Ishikawa (cell line): ENCODE results near the gene LSM7.

Experiments
- CEBPB ChIP-seq: IDR thresholded peaks from 2 replicates; pipeline ENCODE4 v1.6.1; 2012
- CREB1 ChIP-seq: IDR thresholded peaks from 2 replicates; pipeline ENCODE4 v1.6.1; 2012; ENCODE audit warnings: low read depth
- EGR1 ChIP-seq: IDR thresholded peaks from 2 replicates; pipeline ENCODE4 v1.6.1; 2012
- EP300 ChIP-seq: IDR thresholded peaks from 2 replicates; pipeline ENCODE4 v1.6.1; 2012; ENCODE audit warnings: borderline replicate concordance
- FOXM1 ChIP-seq: IDR thresholded peaks from 2 replicates; pipeline ENCODE4 v1.6.1; 2012; ENCODE audit warnings: low read depth, borderline replicate concordance
- NFIC ChIP-seq: IDR thresholded peaks from 2 replicates; pipeline ENCODE4 v1.6.1; 2012
- RAD21 ChIP-seq: IDR thresholded peaks from 2 replicates; pipeline ENCODE4 v1.6.1; 2012; ENCODE audit warnings: low read depth
- TAF1 ChIP-seq: IDR thresholded peaks from 2 replicates; pipeline ENCODE4 v1.6.1; 2012; ENCODE audit warnings: low read depth, mild to moderate bottlenecking
- TCF12 ChIP-seq: IDR thresholded peaks from 2 replicates; pipeline ENCODE4 v1.6.1; 2012; ENCODE audit warnings: low read depth
- TEAD4 ChIP-seq: IDR thresholded peaks from 2 replicates; pipeline ENCODE4 v1.6.1; 2012
- YY1 ChIP-seq: IDR thresholded peaks from 2 replicates; pipeline ENCODE4 v1.6.1; 2012; ENCODE audit warnings: low read depth
- ZBTB7A ChIP-seq: IDR thresholded peaks from 2 replicates; pipeline ENCODE4 v1.6.1; 2012; ENCODE audit warnings: low read depth
- TF ChIP-seq, protein P1 (sequence below): IDR thresholded peaks from 2 replicates; pipeline ENCODE4 v1.6.1; 2012
- TF ChIP-seq, protein P2 (sequence below): IDR thresholded peaks from 2 replicates; pipeline ENCODE4 v1.6.1; 2012
- TF ChIP-seq, protein P3 (sequence below): IDR thresholded peaks from 2 replicates; pipeline ENCODE4 v1.6.1; 2012; ENCODE audit warnings: low read depth, mild to moderate bottlenecking

The LSM7 gene

DNA sequence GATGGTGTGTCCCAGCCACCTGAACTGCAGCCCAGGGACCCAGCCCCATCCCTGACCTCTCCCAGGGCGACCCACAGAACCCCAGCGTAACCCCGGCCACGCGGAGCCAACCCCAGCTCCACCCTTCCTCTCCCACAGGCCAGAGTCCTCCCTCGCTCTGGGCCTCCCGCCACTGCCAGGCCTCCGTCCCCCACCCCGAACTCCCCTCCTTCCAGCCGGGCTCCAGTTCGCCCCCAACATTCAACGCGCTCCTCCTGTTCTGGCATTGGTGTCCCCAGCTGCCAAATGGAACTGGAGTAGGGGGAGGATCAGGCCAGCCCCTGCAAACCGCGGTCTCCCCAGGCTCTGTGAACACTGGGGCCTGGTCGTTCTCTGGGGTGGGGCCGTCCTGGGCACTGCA is 27.9 kb downstream of the LSM7 start:
- no peak for TF ChIP-seq NFIC
- TF ChIP-seq CEBPB = no peak
- TF ChIP-seq TEAD4 = no peak
- no peak for TF ChIP-seq RAD21
- no peak for TF ChIP-seq TAF1
- TF ChIP-seq YY1 = no peak
- no peak for TF ChIP-seq EP300
- no peak for TF ChIP-seq EGR1
- no peak for TF ChIP-seq CREB1
- TF ChIP-seq ZBTB7A = no peak
- TF ChIP-seq, protein P1, sequence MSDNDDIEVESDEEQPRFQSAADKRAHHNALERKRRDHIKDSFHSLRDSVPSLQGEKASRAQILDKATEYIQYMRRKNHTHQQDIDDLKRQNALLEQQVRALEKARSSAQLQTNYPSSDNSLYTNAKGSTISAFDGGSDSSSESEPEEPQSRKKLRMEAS = no peak
- TF ChIP-seq, protein P2, sequence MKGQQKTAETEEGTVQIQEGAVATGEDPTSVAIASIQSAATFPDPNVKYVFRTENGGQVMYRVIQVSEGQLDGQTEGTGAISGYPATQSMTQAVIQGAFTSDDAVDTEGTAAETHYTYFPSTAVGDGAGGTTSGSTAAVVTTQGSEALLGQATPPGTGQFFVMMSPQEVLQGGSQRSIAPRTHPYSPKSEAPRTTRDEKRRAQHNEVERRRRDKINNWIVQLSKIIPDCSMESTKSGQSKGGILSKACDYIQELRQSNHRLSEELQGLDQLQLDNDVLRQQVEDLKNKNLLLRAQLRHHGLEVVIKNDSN = no peak
- TF ChIP-seq FOXM1 = no peak
- TF ChIP-seq, protein P3, sequence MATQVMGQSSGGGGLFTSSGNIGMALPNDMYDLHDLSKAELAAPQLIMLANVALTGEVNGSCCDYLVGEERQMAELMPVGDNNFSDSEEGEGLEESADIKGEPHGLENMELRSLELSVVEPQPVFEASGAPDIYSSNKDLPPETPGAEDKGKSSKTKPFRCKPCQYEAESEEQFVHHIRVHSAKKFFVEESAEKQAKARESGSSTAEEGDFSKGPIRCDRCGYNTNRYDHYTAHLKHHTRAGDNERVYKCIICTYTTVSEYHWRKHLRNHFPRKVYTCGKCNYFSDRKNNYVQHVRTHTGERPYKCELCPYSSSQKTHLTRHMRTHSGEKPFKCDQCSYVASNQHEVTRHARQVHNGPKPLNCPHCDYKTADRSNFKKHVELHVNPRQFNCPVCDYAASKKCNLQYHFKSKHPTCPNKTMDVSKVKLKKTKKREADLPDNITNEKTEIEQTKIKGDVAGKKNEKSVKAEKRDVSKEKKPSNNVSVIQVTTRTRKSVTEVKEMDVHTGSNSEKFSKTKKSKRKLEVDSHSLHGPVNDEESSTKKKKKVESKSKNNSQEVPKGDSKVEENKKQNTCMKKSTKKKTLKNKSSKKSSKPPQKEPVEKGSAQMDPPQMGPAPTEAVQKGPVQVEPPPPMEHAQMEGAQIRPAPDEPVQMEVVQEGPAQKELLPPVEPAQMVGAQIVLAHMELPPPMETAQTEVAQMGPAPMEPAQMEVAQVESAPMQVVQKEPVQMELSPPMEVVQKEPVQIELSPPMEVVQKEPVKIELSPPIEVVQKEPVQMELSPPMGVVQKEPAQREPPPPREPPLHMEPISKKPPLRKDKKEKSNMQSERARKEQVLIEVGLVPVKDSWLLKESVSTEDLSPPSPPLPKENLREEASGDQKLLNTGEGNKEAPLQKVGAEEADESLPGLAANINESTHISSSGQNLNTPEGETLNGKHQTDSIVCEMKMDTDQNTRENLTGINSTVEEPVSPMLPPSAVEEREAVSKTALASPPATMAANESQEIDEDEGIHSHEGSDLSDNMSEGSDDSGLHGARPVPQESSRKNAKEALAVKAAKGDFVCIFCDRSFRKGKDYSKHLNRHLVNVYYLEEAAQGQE = no peak
- TF ChIP-seq TCF12 = no peak

DNA sequence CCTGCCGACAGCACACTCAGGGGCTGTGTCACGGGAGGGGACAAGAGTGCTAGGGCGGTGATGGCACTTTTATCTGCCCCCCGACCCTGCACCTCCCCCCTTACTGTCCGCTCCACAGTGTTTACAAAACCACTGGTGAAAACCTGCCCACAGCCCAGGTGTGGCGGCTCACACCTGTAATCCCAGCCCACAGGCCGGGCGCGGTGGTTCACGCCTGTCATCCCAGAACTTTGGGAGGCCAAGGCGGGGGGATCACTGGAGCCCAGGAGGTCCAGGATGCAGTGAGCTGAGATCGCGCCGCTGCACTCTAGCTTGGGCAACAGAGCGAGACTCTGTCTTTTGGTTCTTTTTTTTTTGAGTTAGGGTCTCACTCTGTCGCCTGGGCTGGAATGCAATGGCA is 32.2 kb downstream of the LSM7 start:
- TF ChIP-seq, protein P2 = no peak
- TF ChIP-seq, protein P1 = no peak
- TF ChIP-seq EGR1 = no peak
- TF ChIP-seq CREB1 = no peak
- TF ChIP-seq TCF12 = no peak
- TF ChIP-seq CEBPB = no peak
- TF ChIP-seq, protein P3 = no peak
- no peak for TF ChIP-seq FOXM1

DNA sequence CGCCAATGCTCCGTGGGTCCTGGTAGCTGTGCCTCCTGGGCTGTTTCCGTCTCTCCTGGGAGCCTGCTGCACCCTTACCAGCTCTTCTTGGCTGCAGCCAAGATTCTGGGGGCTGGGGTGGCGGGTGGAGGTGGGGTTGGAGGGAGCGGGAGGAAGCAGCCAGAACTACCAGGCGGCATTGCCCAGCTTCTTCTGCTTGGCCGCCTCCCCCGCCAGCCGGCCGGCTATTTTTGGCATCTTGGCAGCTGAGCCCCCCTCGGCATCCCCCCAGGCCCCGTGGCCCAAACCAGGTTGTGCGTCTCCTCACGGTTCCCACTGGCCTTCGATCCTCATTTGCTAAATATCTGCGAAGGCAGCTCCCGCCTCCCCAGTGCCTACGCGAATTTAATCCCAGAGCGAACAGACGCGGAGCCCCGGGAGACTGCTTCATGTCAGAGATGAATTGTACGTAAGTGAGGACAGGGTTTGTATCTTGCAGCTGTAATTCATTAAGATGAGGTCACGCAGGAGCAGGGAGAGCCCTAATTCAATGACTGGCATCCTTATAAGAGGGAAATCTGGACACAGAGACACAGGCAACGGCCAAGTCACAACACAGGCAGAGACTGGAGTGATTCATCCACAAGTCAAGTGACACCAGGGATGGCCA is 33.6 kb downstream of the LSM7 start:
- TF ChIP-seq ZBTB7A (no peak), NFIC (no peak), TEAD4 (no peak), CEBPB (no peak), RAD21 (no peak), YY1 (no peak), EP300 (no peak), TCF12 (no peak), CREB1 (no peak), TAF1 (no peak), FOXM1 (no peak), EGR1 (no peak)
- TF ChIP-seq, protein P1 = no peak
- TF ChIP-seq, protein P2 = no peak
- TF ChIP-seq, protein P3 = no peak

DNA sequence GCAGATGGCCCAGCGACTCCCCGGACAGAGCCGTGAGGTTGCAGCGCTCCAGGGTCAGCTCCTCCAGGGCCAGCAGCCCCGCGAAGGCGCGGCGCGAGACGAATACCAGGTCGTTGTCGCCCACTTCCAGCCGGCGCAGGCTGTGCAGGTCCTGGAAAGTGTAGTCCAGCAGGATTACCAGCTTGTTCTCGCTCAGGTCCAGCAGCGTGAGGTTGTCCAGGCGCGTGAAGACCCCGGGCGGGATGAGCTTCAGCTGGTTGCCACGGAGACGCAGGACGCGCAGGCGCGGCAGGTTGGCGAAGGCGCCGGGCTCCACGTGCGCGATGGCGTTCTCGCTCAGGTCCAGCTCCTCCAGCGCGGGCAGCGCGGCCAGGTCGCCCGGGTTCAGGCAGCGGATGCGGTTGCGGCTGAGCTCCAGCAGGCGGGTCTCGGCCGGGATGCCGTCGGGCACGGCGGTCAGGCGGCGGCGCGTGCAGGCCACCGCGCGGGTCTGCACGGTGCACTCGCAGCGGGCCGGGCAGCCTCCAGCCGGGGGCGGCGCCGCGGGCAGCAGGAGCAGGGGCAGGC is 37.1 kb downstream of the LSM7 start:
- TF ChIP-seq, protein P2 = peak; percentile 20; the same call in 1 of the 2 replicates
- TF ChIP-seq, protein P1 = peak; percentile 97
- no peak for TF ChIP-seq CEBPB
- TF ChIP-seq TEAD4 = no peak
